SU-DHL-6 (cell line): ENCODE measurements around the gene OR2A42.
"Not testable (repeated sequence)": the region's sequence is repeated elsewhere in the genome, so short reads cannot be mapped to it uniquely, and the experiment has no call there.

Experiments used
- H2AFZ ChIP-seq: fragments of 200-600 bp; sonication (generic); 2 replicates; pipeline ENCODE4 v1.6.1; 2014; ENCODE audit warnings: low read depth, mild to moderate bottlenecking, moderate library complexity, mixed read lengths, antibody characterized with exemption, low read length; ENCODE audit not compliant: severe bottlenecking
- H3F3A ChIP-seq: fragments of 200-600 bp; shearing (Covaris generic); 2 replicates; pipeline ENCODE4 v1.6.0; 2016; ENCODE audit warnings: antibody characterized with exemption, mild to moderate bottlenecking; ENCODE audit not compliant: insufficient read depth
- H3K27ac ChIP-seq: fragments of 200-600 bp; sonication (generic); 2 replicates; pipeline ENCODE4 v1.5.1; 2016; ENCODE audit warnings: low read depth, mild to moderate bottlenecking, low read length, moderate library complexity, mixed read lengths
- H3K27me3 ChIP-seq: fragments of 200-600 bp; sonication (generic), shearing (Covaris generic); 2 replicates; pipeline ENCODE4 v1.6.0; 2014; ENCODE audit warnings: mild to moderate bottlenecking, low read length
- H3K36me3 ChIP-seq: fragments of 200-600 bp; sonication (generic); 2 replicates; pipeline ENCODE4 v1.6.1; 2014; ENCODE audit warnings: mild to moderate bottlenecking, low read length, mixed read lengths
- H3K4me2 ChIP-seq: fragments of 300-600, 200-600 bp; shearing (Covaris generic), sonication (generic); 2 replicates; pipeline ENCODE4 v1.6.0; 2014; ENCODE audit warnings: low read length, low read depth, mild to moderate bottlenecking; ENCODE audit not compliant: poor library complexity, severe bottlenecking
- H3K4me3 ChIP-seq: fragments of 200-600 bp; sonication (generic); 2 replicates; pipeline ENCODE4 v1.5.1; 2014; ENCODE audit warnings: antibody characterized with exemption, low read length, mild to moderate bottlenecking, mixed read lengths; ENCODE audit not compliant: insufficient read depth, poor library complexity, severe bottlenecking
- H3K79me2 ChIP-seq: fragments of 200-600 bp; sonication (generic); 2 replicates; pipeline ENCODE4 v1.6.1; 2014; ENCODE audit warnings: mild to moderate bottlenecking, low read length, moderate library complexity; ENCODE audit not compliant: insufficient read depth
- H3K9ac ChIP-seq: fragments of 200-600 bp; sonication (generic); 2 replicates; pipeline ENCODE4 v1.7.0; 2014; ENCODE audit warnings: mild to moderate bottlenecking, low read length
- H3K9me2 ChIP-seq: fragments of 200-600 bp; sonication (generic); replicated peaks from 2 replicates; pipeline ENCODE4 v1.6.1; 2014; ENCODE audit warnings: low read length; ENCODE audit not compliant: insufficient read depth
- H3K9me3 ChIP-seq: fragments of 200-600 bp; sonication (generic); 2 replicates; pipeline ENCODE4 v1.6.1; 2014; ENCODE audit warnings: low read length, mixed read lengths; ENCODE audit not compliant: insufficient read depth
- H4K20me1 ChIP-seq: fragments of 200-600 bp; sonication (generic); 2 replicates; pipeline ENCODE4 v1.6.1; 2014; ENCODE audit warnings: low read depth, mild to moderate bottlenecking, antibody characterized with exemption, low read length, moderate library complexity, mixed read lengths

Gene OR2A42

GRCh38 chr7:144247674-144248330, 8.4 kb upstream of the OR2A42 start:
- H3K4me2 ChIP-seq, H3K4me3 ChIP-seq, H3K9ac ChIP-seq, H3F3A ChIP-seq, H3K27me3 ChIP-seq, H2AFZ ChIP-seq, H4K20me1 ChIP-seq, H3K27ac ChIP-seq, H3K79me2 ChIP-seq, H3K36me3 ChIP-seq, H3K9me3 ChIP-seq, H3K9me2 ChIP-seq: not testable (repeated sequence)

DNA sequence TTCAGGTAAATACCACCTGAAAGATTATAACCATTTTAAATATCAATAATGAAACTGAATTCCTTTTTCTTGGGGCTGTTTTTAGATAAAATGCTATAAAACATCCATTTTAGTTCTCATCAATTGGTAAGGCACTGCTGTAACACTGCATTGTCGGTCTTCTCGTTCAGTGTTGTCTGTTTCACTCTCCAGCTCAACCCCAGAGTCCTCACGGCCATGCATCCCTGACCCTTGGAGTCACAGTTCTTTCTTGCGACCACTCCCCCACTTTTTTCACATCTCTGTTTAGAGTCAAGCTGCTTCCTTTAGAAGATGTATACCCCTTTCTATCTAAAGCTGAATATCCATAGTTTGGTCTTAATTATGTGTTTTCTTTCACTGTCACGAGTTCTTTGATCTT, 7.6 kb upstream of the OR2A42 start:
- not testable (repeated sequence) for H3F3A ChIP-seq, H3K79me2 ChIP-seq, H4K20me1 ChIP-seq, H3K9ac ChIP-seq, H3K4me3 ChIP-seq, H2AFZ ChIP-seq, H3K4me2 ChIP-seq, H3K9me3 ChIP-seq, H3K36me3 ChIP-seq, H3K27ac ChIP-seq, H3K27me3 ChIP-seq, H3K9me2 ChIP-seq

DNA sequence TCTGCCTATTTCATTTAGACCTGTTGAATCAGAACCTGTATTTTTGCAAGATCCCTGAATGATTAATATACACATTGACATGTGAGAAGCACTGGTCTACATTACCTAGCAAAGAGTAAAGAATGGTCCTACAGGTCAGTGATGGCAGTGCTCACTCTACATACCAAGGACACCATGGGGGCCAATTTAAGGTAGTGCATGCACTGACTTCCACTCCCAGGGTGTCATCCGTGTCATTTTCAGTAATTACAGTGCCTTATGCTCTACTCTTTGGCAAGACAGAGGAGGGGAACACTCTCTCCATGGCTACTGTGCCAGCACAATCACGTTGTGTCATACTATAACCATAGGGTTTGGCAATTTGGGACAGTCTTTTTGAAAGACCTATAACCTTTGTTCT, 6.0 kb upstream of the OR2A42 start:
- H3K4me3 ChIP-seq, H3K27me3 ChIP-seq, H3K9ac ChIP-seq, H3K36me3 ChIP-seq, H3F3A ChIP-seq, H3K9me2 ChIP-seq, H3K9me3 ChIP-seq, H2AFZ ChIP-seq, H4K20me1 ChIP-seq, H3K27ac ChIP-seq, H3K79me2 ChIP-seq, H3K4me2 ChIP-seq: not testable (repeated sequence)

GRCh38 chr7:144238530-144239082, 799 bp downstream of the OR2A42 start:
- not testable (repeated sequence) for H3K79me2 ChIP-seq, H4K20me1 ChIP-seq, H3K9me3 ChIP-seq, H3K36me3 ChIP-seq, H3K9me2 ChIP-seq, H3K4me3 ChIP-seq, H3K27me3 ChIP-seq, H3K9ac ChIP-seq, H3F3A ChIP-seq, H3K4me2 ChIP-seq, H3K27ac ChIP-seq, H2AFZ ChIP-seq

GRCh38 chr7:144233039-144233438, 6.4 kb downstream of the OR2A42 start:
- H3K36me3 ChIP-seq, H3K9me3 ChIP-seq, H3K4me3 ChIP-seq, H2AFZ ChIP-seq, H3K79me2 ChIP-seq, H4K20me1 ChIP-seq, H3F3A ChIP-seq, H3K27me3 ChIP-seq, H3K27ac ChIP-seq, H3K4me2 ChIP-seq, H3K9ac ChIP-seq, H3K9me2 ChIP-seq: not testable (repeated sequence)

DNA sequence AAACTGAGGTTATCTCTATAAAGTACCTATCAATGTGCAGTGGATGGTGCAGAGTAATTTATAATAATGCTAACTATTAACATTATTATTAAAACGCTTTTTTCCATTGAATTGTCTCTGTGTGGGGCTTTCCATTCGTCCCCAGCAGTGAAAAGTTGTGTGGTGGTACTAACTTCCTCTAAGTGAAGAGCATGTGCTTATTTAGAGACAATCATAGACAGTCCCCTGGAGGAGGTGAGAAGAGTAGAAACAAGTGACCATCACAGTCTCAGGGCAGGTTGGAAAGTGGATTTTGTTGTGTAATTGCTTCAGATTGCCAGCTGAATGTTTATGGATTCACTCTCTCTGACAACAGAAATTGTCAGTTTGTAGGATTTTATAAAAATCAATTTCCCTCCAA, 8.4 kb downstream of the OR2A42 start:
- H2AFZ ChIP-seq, H4K20me1 ChIP-seq, H3F3A ChIP-seq: not testable (repeated sequence)

DNA sequence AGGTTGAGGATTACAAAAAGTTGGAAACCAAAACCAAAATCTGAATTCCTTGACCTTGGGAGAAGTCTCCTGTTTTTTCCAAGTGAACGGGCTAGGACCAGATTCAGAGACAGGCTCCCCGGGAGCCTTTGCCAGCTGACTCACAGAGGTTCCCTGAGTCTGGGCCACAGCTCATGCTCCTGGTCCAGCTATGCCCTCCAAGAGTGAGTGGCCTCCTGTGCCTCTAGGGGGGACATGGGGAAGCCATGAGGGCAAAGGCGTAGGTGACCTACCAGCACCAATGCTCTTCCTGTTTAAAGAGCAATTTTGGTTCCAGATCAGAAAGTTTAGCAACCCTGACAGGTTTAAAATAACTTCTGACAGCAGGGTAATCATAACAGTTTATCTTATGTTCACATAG, 10.6 kb downstream of the OR2A42 start:
- not testable (repeated sequence) for H3K4me2 ChIP-seq, H3K9me2 ChIP-seq, H3K9me3 ChIP-seq, H2AFZ ChIP-seq, H4K20me1 ChIP-seq, H3K4me3 ChIP-seq, H3K27me3 ChIP-seq, H3K27ac ChIP-seq, H3K79me2 ChIP-seq, H3F3A ChIP-seq, H3K9ac ChIP-seq, H3K36me3 ChIP-seq

More for the DNA sequence above, 8.4 kb downstream of the OR2A42 start:
- not testable (repeated sequence) for H3K4me3 ChIP-seq, H3K36me3 ChIP-seq, H3K4me2 ChIP-seq, H3K9ac ChIP-seq, H3K79me2 ChIP-seq, H3K9me3 ChIP-seq, H3K9me2 ChIP-seq, H3K27me3 ChIP-seq, H3K27ac ChIP-seq

DNA sequence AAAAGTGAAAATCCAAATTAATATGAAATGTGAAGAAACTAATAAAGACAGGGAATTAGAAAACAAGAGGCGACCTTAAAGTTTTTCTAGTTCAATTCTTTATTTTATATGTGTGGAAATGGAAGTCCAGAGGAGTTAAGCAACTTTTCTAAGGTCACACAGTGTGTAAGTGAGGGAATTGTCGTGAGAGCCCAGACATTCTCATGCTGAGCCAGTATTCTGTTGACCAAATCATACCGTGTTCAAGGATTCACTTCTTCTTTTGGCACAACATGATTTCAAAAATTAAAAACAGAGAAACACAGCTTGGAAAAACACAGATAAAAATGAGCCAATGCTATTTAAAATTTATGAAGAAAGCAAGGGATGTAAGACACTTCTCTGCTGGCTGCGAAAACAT, 12.5 kb downstream of the OR2A42 start:
- not testable (repeated sequence) for H3K27ac ChIP-seq, H3K27me3 ChIP-seq, H3K4me3 ChIP-seq, H2AFZ ChIP-seq, H3K36me3 ChIP-seq, H3K9ac ChIP-seq, H3K79me2 ChIP-seq, H4K20me1 ChIP-seq, H3F3A ChIP-seq, H3K9me2 ChIP-seq, H3K9me3 ChIP-seq, H3K4me2 ChIP-seq
